OCI-LY3 (cell line): ENCODE data around the gene SYNDIG1.

Experiments used
- H2AFZ ChIP-seq: fragments of 200-600, 300-600 bp; shearing (Covaris generic); 2 replicates; pipeline ENCODE4 v1.6.0; 2014; ENCODE audit warnings: antibody characterized with exemption, low read depth, low read length
- H3K27ac ChIP-seq: fragments of 200-600, 300-600 bp; sonication (generic); 2 replicates; pipeline ENCODE4 v1.5.1; 2014; ENCODE audit warnings: mild to moderate bottlenecking, low read length, moderate library complexity, mixed read lengths
- H3K27me3 ChIP-seq: fragments of 200-600, 300-600 bp; sonication (generic); 2 replicates; pipeline ENCODE4 v1.6.1; 2014; ENCODE audit warnings: low read depth, low read length, mixed read lengths
- H3K36me3 ChIP-seq: fragments of 200-600, 300-600 bp; sonication (generic); replicated peaks from 2 replicates; pipeline ENCODE3; 2014; ENCODE audit warnings: low read depth, low read length, mixed read lengths
- H3K4me1 ChIP-seq: fragments of 300-600, 200-600 bp; sonication (generic); 2 replicates; pipeline ENCODE4 v1.6.1; 2014; ENCODE audit warnings: low read length, mixed read lengths
- H3K4me2 ChIP-seq: fragments of 200-600, 300-600 bp; sonication (generic); 2 replicates; pipeline ENCODE4 v1.6.1; 2014; ENCODE audit warnings: low read length, mixed read lengths
- H3K4me3 ChIP-seq: fragments of 300-600, 200-600 bp; sonication (generic); 2 replicates; pipeline ENCODE4 v1.5.1; 2014; ENCODE audit warnings: antibody characterized with exemption, mild to moderate bottlenecking, low read length, moderate library complexity
- H3K79me2 ChIP-seq: fragments of 300-600, 200-600 bp; shearing (Covaris generic); 2 replicates; pipeline ENCODE4 v1.6.1; 2014; ENCODE audit warnings: mild to moderate bottlenecking, low read length, mixed read lengths
- H3K9ac ChIP-seq: fragments of 300-600, 200-600 bp; shearing (Covaris generic); 2 replicates; pipeline ENCODE4 v1.6.0; 2014; ENCODE audit warnings: mild to moderate bottlenecking, low read length, moderate library complexity
- H3K9me3 ChIP-seq: fragments of 200-600, 300-600 bp; shearing (Covaris generic); 2 replicates; pipeline ENCODE4 v1.6.1; 2014; ENCODE audit warnings: low read length, mixed read lengths; ENCODE audit not compliant: insufficient read depth
- H4K20me1 ChIP-seq: fragments of 200-600, 300-600 bp; sonication (generic); 2 replicates; pipeline ENCODE4 v1.6.1; 2016; ENCODE audit warnings: low read length, mixed read lengths; ENCODE audit not compliant: insufficient read depth
- EZH2phosphoT487 ChIP-seq: fragments of 200-600 bp; shearing (Covaris generic); IDR thresholded peaks from 2 replicates; pipeline ENCODE4 v1.6.1; 2018; ENCODE audit warnings: antibody characterized with exemption, mixed run types, low read depth
- TF ChIP-seq, protein P1 (sequence below): fragments of 200-600, 300-600 bp; sonication (generic); IDR thresholded peaks from 2 replicates; pipeline ENCODE4 v1.5.1; 2014; ENCODE audit warnings: antibody characterized with exemption, low read length, low read depth

SYNDIG1 gene

DNA sequence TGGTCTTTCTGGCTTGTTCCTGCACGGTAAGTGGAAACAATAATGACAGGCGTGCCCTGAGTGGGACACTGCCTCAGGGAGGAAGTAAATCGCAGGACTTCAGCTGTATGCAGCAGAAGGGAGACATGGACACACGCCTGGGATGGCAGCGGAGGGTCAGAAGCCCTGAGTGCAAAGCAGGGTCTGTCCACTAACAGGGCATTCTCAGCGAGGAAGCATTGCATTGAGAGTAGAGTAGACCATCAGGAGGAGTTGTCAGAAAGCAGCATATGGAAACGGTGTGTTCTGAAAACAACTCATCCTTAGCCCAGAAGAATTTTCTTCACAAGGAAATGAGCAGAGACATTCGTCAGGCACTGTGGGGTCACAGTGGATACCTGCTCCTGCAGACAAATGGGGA lies 134.0 kb downstream of the SYNDIG1 start:
- Histone ChIP-seq H4K20me1 (no peaks in the 10 kb centered on the region), H3K4me2 (peak overlapping the region; percentile 52), H3K4me1 (peaks cover 29% of the 10 kb centered on the region), H3K4me3 (no peak overlapping the region; the same call in 1 of the 2 replicates), H2AFZ (no peak overlapping the region), H3K9me3 (peaks cover 3% of the 10 kb centered on the region; the same call in 1 of the 2 replicates), H3K9ac (no peak overlapping the region; the same call in 1 of the 2 replicates), H3K79me2 (no peaks in the 10 kb centered on the region), H3K27ac (no peak overlapping the region), H3K27me3 (peaks cover 8% of the 10 kb centered on the region; the same call in 1 of the 2 replicates), H3K36me3 (no peaks in the 10 kb centered on the region)
- TF ChIP-seq, protein P1, sequence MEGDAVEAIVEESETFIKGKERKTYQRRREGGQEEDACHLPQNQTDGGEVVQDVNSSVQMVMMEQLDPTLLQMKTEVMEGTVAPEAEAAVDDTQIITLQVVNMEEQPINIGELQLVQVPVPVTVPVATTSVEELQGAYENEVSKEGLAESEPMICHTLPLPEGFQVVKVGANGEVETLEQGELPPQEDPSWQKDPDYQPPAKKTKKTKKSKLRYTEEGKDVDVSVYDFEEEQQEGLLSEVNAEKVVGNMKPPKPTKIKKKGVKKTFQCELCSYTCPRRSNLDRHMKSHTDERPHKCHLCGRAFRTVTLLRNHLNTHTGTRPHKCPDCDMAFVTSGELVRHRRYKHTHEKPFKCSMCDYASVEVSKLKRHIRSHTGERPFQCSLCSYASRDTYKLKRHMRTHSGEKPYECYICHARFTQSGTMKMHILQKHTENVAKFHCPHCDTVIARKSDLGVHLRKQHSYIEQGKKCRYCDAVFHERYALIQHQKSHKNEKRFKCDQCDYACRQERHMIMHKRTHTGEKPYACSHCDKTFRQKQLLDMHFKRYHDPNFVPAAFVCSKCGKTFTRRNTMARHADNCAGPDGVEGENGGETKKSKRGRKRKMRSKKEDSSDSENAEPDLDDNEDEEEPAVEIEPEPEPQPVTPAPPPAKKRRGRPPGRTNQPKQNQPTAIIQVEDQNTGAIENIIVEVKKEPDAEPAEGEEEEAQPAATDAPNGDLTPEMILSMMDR: no peak

DNA sequence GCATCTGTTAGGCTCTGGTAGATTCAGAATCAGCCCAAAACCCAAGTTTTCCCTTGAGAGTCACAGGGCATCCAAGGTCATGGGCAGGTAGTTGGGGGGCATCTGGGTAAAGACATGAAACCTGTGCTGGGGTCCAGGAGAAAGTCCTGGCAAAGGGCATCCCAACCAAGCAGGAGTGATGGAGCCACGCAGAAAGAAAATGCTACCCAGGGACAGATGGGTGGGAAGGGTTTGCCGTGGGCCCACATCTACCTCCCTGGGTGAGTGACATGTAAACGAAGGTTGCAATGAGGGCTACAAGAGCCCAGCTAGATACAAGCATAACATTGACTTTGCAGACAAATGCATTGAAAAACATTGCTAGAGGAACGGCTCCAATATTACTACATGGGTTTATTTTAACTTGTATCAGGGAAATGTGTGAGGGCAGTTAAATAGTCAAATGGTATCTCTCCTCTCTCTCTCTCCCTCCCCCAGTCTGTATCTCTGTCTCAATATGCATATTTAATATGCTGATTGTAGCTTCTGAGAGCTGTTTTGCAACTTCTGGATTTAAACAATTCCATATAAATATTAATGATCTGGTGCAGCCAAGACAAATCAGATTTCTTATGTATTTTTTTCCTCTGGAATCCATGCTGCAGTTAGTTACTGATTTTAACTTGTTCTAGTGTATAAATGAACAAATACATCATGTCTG lies 135.7 kb downstream of the SYNDIG1 start:
- Histone ChIP-seq H2AFZ (no peak overlapping the region), H3K9me3 (peaks cover 3% of the 10 kb centered on the region; the same call in 1 of the 2 replicates), H3K4me2 (no peak overlapping the region), H3K4me1 (peaks cover 45% of the 10 kb centered on the region), H4K20me1 (no peaks in the 10 kb centered on the region), H3K9ac (no peak overlapping the region), H3K79me2 (no peaks in the 10 kb centered on the region), H3K27me3 (peaks cover 6% of the 10 kb centered on the region; the same call in 1 of the 2 replicates), H3K27ac (no peak overlapping the region), H3K4me3 (no peak overlapping the region), H3K36me3 (no peaks in the 10 kb centered on the region)
- TF ChIP-seq EZH2phosphoT487: no peak
- TF ChIP-seq, protein P1: no peak

DNA sequence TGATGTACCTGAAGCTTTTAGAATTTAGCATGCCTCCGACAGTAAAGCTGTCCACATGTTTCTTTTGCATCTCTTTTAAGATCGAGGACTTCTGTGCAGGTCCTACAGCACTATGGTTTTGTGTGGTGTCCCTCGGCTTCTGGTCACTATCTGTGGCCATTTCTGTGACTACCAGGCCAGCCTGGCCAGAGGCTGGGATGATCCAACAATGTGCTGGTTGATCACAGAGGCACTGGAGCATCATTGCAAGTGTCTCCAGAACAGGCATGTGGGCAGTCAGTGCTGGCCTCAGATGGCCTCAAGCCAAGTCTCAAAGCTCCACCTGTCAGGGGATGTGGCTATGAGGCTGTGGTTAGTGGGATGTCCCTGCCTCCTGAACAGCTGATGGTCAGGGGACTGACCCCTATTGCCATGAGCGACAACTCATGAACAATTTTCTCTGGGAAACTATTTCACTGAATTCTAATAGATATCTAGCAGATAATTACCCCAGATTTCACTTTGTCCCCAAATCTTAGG lies 136.6 kb downstream of the SYNDIG1 start:
- TF ChIP-seq EZH2phosphoT487: no peak
- TF ChIP-seq, protein P1: no peak
- Histone ChIP-seq H2AFZ (no peak overlapping the region), H3K36me3 (no peaks in the 10 kb centered on the region), H3K27ac (no peak overlapping the region), H3K9me3 (peaks cover 3% of the 10 kb centered on the region; the same call in 1 of the 2 replicates), H4K20me1 (no peaks in the 10 kb centered on the region), H3K4me3 (no peak overlapping the region), H3K4me1 (peaks cover 52% of the 10 kb centered on the region), H3K4me2 (no peak overlapping the region), H3K9ac (no peak overlapping the region), H3K27me3 (peaks cover 6% of the 10 kb centered on the region; the same call in 1 of the 2 replicates), H3K79me2 (no peaks in the 10 kb centered on the region)

DNA sequence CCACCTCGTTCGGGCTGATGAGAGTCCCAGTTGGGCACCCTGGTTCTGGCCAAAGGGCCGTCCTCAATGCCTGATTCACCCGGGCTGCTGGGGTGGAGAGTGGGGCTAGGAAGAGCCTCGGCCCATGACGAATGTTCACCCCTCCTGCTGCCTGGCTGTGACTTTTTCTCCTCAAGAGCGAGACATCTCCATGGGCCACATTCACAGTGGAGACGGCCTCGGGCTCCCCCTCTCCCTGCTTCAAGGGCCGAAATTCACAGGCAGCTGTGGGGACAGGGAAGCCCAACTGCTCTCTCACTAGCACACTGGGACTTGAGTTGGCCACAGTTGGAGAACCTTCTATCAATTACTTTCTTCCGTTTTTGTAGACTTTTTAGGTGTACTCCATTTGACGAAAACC lies 138.0 kb downstream of the SYNDIG1 start:
- no peak for TF ChIP-seq EZH2phosphoT487
- TF ChIP-seq, protein P1: no peak

More for the DNA sequence above, 138.0 kb downstream of the SYNDIG1 start:
- Histone ChIP-seq H3K4me3 (no peak overlapping the region), H3K9ac (no peak overlapping the region), H4K20me1 (no peaks in the 10 kb centered on the region), H3K27me3 (peaks cover 6% of the 10 kb centered on the region; the same call in 1 of the 2 replicates), H3K9me3 (no peaks in the 10 kb centered on the region), H3K4me1 (peaks cover 52% of the 10 kb centered on the region), H3K4me2 (no peak overlapping the region), H3K79me2 (no peaks in the 10 kb centered on the region), H3K27ac (no peak overlapping the region), H3K36me3 (no peaks in the 10 kb centered on the region), H2AFZ (no peak overlapping the region)
